Measurements from ENCODE around the gene NPAS2.

The NPAS2 gene

DNA sequence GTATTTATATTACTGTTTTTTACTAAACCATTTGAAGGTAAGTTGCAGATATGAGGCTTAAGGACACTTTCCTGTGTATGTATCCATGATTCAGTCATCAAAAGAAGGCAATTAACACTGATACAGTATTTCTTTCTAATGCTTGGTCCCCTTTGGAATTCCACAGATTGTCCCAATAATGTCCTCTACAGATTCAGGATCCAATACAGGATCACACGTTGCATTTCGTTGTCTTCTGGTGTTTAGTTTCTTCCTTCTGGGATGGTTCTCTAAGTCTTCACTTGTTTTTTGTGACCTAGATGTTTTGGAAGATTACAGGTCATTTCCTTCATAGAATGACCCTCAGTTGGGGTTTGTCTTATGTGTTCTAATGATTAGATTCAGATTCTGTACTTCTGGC is 40.0 kb downstream of the NPAS2 start:
- TF ChIP-seq, protein P1, sequence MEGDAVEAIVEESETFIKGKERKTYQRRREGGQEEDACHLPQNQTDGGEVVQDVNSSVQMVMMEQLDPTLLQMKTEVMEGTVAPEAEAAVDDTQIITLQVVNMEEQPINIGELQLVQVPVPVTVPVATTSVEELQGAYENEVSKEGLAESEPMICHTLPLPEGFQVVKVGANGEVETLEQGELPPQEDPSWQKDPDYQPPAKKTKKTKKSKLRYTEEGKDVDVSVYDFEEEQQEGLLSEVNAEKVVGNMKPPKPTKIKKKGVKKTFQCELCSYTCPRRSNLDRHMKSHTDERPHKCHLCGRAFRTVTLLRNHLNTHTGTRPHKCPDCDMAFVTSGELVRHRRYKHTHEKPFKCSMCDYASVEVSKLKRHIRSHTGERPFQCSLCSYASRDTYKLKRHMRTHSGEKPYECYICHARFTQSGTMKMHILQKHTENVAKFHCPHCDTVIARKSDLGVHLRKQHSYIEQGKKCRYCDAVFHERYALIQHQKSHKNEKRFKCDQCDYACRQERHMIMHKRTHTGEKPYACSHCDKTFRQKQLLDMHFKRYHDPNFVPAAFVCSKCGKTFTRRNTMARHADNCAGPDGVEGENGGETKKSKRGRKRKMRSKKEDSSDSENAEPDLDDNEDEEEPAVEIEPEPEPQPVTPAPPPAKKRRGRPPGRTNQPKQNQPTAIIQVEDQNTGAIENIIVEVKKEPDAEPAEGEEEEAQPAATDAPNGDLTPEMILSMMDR (IDR thresholded peaks at IDR 0.05; ENCODE audit: low read depth, low read length), result no peak
- no peak for DNase-seq (ENCODE audit: extremely low read depth, low read depth)

- no peak for DNase-seq (ENCODE audit: extremely low read depth, low read depth)
- TF ChIP-seq, protein P1 (IDR thresholded peaks at IDR 0.05; ENCODE audit: low read depth, low read length), result no peak
Measured at GRCh38 chr2:100861340-100861739, 41.4 kb downstream of the NPAS2 start.

- DNase-seq (ENCODE audit: extremely low read depth, low read depth), result peak; percentile 22
- TF ChIP-seq, protein P1 (IDR thresholded peaks at IDR 0.05; ENCODE audit: low read depth, low read length), result no peak
Measured at GRCh38 chr2:100862081-100862480, 42.1 kb downstream of the NPAS2 start.

DNA sequence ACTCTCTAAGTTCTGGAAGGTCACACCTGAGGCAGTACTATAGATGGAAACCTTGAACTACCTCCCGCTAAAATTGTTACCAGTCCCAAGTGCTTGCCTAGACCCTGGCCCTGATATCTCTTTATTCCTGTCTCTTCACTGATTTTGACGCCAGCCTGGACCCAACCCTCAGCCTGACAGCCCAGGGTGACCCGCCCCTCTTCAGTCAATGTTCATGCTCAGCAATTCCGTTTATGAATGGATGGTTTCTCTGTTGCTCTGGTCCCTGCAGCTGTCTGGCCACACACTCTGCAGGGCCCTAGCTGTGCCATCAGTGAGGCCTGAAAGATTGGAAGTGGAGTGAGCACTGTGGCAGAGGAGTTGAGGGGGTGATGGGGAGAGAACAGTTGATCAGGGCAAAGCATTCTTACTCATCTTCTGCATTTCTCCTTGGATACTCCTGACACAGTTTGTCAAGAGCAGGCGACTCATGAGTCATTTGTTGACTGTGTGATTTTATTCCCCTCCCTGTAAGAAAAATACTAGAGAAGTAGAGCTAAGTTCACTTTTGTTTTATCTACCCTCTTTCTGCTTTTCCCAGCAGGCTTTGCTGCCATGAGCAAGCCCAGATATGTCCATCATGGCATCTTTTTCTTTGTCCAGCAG is 46.0 kb downstream of the NPAS2 start:
- TF ChIP-seq, protein P1 (IDR thresholded peaks at IDR 0.05; ENCODE audit: low read depth, low read length), result no peak
- no peak for DNase-seq (ENCODE audit: extremely low read depth, low read depth)

DNA sequence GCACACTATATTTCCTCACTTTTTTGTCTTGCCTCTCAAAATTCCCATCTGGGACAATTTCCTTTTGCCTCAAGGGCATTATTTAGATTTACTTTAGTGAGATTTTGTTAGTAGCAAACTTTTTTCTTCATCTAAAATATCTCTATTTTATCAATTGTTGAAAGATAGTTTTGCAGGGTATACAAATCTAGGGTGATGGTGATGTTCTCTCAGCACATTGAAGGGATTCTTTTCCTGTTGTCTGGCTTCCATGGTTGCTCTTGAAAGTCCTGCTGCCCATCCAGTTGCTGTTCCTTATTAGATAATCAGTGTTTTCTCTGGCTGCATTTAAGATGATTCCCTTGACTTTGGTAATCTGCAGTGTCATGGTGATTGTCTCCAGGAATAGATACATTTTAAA is 48.1 kb downstream of the NPAS2 start:
- no peak for DNase-seq (ENCODE audit: extremely low read depth, low read depth)
- TF ChIP-seq, protein P1 (IDR thresholded peaks at IDR 0.05; ENCODE audit: low read depth, low read length), result no peak

GRCh38 chr2:100869120-100869519 is 49.2 kb downstream of the NPAS2 start:
- no peak for DNase-seq (ENCODE audit: extremely low read depth, low read depth)
- TF ChIP-seq, protein P1 (IDR thresholded peaks at IDR 0.05; ENCODE audit: low read depth, low read length), result no peak

- TF ChIP-seq, protein P1 (IDR thresholded peaks at IDR 0.05; ENCODE audit: low read depth, low read length), result peak; percentile 7
- DNase-seq (ENCODE audit: extremely low read depth, low read depth), result no peak
Measured at GRCh38 chr2:100870652-100871531, 51.0 kb downstream of the NPAS2 start.

Measured in AG09319 (cell line).